IPS-18a (cell line): Measurements from ENCODE around the gene ESPNL.

ENCODE experiments used
- H3K27ac ChIP-seq: one replicate; pipeline ENCODE4 v1.5.1; 2013; ENCODE audit warnings: low read length
- H3K27me3 ChIP-seq: one replicate; pipeline ENCODE4 v1.6.1; 2013; ENCODE audit warnings: mild to moderate bottlenecking, low read length; ENCODE audit not compliant: control insufficient read depth, insufficient read depth
- H3K36me3 ChIP-seq: one replicate; pipeline ENCODE4 v1.6.1; 2013; ENCODE audit warnings: low read depth, low read length; ENCODE audit not compliant: control insufficient read depth
- H3K4me1 ChIP-seq: one replicate; pipeline ENCODE4 v1.6.1; 2013; ENCODE audit warnings: low read depth, low read length; ENCODE audit not compliant: control insufficient read depth
- H3K4me3 ChIP-seq: one replicate; pipeline ENCODE4 v1.5.1; 2013; ENCODE audit warnings: low read length
- H3K9ac ChIP-seq: one replicate; pipeline ENCODE4 v1.6.1; 2013; ENCODE audit warnings: mild to moderate bottlenecking, low read length, moderate library complexity
- H3K9me3 ChIP-seq: one replicate; pipeline ENCODE4 v1.6.1; 2013; ENCODE audit warnings: low read depth, low read length; ENCODE audit not compliant: control insufficient read depth

Gene ESPNL

DNA sequence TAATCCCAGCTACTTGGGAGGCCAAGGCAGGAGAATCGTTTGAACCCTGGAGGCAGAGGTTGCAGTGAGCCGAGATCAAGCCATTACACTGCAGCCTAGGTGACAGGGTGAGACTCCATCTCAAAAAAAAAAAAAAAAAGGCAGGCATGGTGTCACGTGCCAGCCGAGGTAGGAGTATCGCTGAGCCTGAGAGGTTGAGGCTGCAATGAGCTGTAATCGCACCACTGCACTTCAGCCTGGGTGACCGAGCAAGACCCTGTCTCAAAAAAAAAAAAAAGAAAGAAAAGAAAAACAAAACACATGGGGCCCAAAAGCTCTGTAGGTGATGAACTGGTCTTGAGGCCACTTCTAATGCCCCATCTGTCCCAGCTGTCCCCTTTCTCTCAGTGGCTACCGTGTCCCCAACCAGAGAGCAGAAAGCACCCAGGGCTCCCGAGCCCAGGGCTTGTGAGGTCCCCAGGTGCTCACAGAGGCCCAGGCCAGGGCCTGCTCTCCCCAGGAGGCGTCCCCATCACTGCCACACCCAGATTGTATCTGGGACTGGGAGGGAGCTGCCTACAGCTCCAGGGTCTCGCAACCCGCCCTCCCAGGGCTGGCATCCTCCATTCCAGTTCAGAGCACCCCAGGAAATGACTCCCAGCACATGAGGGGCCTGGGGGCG, 46.9 kb downstream of the ESPNL start:
- Histone ChIP-seq H3K9me3 (no peaks in the 10 kb centered on the region), H3K4me1 (no peaks in the 10 kb centered on the region), H3K9ac (no peak overlapping the region), H3K4me3 (no peak overlapping the region), H3K27ac (no peak overlapping the region), H3K27me3 (no peaks in the 10 kb centered on the region), H3K36me3 (no peaks in the 10 kb centered on the region)

DNA sequence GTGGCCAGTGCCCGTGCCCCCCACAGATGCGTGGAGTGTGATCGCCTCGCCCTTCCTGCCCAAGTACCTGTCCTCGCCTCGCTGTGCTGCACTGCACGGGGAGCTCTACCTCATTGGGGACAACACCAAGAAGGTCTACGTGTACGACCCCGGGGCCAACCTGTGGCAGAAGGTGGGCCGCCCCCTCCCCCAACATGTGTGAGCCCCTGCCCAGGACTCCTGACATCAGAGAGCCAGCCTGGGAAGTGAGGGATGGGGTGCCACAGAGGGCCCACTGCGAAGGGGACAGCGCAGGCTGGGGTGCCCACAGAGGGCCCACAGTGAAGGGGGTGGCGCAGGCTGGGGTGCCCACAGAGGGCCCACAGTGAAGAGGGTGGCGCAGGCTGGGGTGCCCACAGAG, 48.8 kb downstream of the ESPNL start:
- Histone ChIP-seq H3K9ac (no peak overlapping the region), H3K4me3 (no peak overlapping the region), H3K4me1 (no peaks in the 10 kb centered on the region), H3K27ac (no peak overlapping the region), H3K9me3 (no peaks in the 10 kb centered on the region), H3K27me3 (no peaks in the 10 kb centered on the region), H3K36me3 (no peaks in the 10 kb centered on the region)

DNA sequence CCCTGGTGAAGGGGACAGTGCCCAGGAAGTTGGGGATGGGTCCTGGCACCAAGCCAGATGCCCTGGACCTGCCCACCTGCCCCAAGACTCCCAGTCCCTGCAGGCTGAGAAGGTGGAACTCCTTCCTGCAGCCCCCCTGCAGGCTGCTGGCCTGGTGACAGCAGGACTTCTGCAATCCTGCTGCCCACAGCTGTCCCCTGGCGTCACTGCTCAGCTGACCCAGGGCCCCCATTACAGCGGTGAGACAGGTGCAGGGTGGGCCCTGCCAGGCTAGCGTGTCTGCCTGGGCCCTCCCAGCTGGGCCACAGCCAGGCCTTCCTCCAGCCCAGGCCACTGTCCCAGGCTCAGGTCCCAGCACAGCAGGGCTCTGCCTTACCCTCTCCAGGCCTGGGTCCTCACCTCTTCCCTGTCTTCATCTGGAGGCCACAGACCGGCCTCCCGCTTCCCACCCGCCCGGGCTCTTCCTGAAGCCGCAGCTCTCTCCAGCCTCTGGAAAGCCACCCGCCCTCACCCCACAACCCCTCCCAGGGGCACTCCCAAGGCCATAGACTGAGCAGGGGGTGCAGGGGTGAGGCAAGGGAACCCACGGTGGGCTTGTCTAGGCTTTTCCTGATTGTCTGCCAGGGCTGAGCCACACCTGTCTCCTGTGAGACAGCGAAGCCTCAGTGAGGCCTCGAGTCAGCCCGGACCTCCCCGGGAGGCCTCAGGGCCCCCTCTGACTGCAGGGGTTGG, 49.9 kb downstream of the ESPNL start:
- H3K9me3 ChIP-seq = no peaks in the 10 kb centered on the region
- no peak overlapping the region for H3K4me3 ChIP-seq
- H3K27ac ChIP-seq = no peak overlapping the region
- no peak overlapping the region for H3K9ac ChIP-seq
- no peaks in the 10 kb centered on the region for H3K27me3 ChIP-seq
- H3K36me3 ChIP-seq = no peaks in the 10 kb centered on the region
- no peaks in the 10 kb centered on the region for H3K4me1 ChIP-seq

DNA sequence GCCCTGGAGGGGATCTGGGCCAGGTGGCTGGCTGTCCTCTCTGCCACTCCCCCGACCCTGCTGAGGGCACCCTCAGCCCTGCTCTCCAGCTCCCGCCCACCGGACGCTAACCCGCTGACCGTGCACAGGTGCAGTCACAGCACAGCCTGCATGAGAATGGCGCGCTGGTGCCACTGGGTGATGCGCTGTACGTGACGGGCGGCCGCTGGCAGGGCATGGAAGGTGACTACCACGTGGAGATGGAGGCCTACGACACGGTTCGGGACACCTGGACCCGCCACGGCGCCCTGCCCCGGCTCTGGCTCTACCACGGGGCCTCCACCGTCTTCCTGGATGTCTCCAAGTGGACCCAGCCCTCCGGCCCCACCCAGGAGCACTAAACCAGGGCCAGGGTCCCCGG, 50.5 kb downstream of the ESPNL start:
- H3K36me3 ChIP-seq = no peaks in the 10 kb centered on the region
- no peaks in the 10 kb centered on the region for H3K4me1 ChIP-seq
- no peak overlapping the region for H3K9ac ChIP-seq
- no peaks in the 10 kb centered on the region for H3K27me3 ChIP-seq
- H3K9me3 ChIP-seq = no peaks in the 10 kb centered on the region
- no peak overlapping the region for H3K27ac ChIP-seq
- no peak overlapping the region for H3K4me3 ChIP-seq

DNA sequence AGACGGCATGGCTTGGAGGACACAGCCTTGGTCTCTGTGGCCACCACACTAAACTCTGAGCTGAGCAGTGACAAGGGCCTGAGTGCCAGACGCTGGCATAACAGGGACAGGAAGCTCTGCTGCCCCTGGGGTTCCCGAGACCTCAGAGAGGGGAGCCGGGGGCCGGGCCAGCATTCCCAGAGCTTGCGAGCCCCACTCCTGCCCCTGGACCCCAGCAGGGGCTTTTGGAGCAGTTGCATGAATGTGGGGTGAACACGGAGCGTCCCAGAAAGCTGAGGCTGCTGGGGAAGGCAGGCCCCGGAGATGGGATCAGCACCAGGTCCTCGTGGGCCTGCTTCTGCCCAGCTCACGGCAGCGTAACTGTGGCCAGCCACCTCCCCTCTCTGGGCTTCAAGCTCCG, 51.1 kb downstream of the ESPNL start:
- no peaks in the 10 kb centered on the region for H3K27me3 ChIP-seq
- H3K9ac ChIP-seq = no peak overlapping the region
- H3K9me3 ChIP-seq = no peaks in the 10 kb centered on the region
- H3K4me1 ChIP-seq = no peaks in the 10 kb centered on the region
- no peaks in the 10 kb centered on the region for H3K36me3 ChIP-seq
- no peak overlapping the region for H3K4me3 ChIP-seq
- no peak overlapping the region for H3K27ac ChIP-seq

DNA sequence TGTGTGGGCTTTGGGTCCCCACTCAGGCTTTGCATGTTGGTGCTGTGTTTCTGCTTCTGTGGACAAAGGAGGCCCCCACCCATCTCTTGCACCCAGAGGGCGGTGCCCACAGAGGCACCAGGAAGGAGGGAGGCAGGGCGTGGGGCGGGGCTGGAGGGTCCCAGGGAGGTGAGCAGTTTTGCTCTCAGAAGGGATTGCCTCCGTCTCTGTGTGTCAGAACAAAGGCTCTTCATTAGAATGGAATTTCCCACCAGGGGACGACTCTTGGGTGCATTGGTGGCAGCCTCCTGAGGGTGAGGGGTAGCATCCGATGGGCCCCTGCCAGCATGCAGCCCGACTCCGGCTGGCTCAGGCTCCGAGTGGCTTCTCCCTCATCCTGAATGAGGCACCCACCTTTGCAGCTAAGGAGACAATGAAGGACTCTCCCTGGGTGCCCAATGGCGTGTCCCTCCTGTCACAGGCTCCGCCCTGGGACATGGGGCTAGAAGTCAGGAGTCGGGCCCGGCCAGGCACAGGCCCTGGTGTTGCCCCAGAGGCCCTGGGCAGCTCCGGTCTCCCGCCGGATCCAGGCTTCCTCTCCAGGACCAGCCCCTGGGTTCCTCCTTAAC, 51.6 kb downstream of the ESPNL start:
- no peaks in the 10 kb centered on the region for H3K36me3 ChIP-seq

DNA sequence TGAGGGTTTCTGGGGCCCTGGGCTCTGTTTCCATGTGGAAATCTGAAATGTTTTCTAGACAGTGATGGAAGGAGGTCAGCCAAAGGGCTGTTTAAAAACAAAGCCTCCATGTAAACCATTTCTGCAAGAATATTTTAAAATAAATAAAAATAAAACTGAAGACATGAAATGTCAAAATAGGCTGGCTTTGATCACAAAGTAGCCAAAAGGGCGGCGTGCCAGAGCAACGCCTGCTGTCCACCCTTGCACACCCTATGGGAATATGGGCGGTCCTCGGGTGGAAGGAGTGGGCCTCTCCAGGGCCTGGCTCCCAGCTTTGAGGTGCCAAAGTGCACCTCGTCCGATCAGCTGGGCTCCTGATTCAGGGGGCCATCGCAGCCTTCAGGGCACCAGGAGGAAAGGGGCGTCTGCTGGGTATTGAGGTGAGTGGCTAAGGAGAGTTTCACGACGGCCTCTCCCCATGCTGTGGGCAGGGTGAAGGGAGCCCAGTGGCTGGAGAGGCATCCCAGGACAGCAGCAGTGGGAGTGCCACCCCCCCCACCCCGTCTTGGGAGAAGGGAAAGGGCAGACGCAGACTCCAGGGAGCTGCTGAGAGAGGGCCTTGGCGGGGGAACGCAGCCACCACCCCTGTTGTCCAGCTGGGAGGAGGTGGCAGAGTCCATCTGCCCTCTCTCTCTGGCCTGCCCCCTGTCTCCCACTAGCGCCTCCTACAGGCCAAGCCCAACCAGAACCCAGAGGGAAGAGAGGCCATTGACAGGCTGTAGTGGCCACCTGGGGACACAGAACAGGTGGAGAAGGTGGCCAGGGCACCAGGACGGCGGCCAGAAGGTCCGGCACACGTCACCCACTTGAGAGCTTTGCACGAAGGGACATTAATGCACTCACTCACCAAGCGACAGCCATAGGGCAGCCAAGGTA, 52.9 kb downstream of the ESPNL start:
- H3K9ac ChIP-seq = no peak overlapping the region
- H3K4me1 ChIP-seq = no peaks in the 10 kb centered on the region
- H3K9me3 ChIP-seq = no peaks in the 10 kb centered on the region
- no peak overlapping the region for H3K27ac ChIP-seq
- H3K27me3 ChIP-seq = peaks cover 8% of the 10 kb centered on the region
- no peaks in the 10 kb centered on the region for H3K36me3 ChIP-seq
- no peak overlapping the region for H3K4me3 ChIP-seq

More for the DNA sequence above, 51.6 kb downstream of the ESPNL start:
- Histone ChIP-seq H3K4me1 (no peaks in the 10 kb centered on the region), H3K27me3 (no peaks in the 10 kb centered on the region), H3K27ac (no peak overlapping the region), H3K9me3 (no peaks in the 10 kb centered on the region), H3K9ac (no peak overlapping the region), H3K4me3 (no peak overlapping the region)

DNA sequence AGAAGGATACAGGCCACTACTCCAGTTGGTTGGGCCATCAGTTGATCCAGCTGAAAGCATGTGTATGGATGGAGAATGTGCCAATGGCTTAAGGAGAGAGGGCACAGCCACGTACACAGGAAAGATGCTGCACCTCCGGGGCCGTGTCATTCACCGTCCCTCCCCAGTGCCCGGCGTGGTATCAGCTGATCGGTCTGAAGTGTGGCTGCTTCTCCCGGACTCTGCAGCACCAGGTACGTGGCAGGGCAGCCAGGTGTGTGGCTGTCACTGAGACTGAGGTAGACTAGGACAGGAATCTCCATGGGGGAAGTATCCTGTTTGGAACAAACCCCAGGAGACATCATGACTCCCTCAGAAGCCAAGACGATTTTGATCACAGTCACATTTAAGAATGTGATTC, 54.4 kb downstream of the ESPNL start:
- Histone ChIP-seq H3K9me3 (no peaks in the 10 kb centered on the region), H3K36me3 (no peaks in the 10 kb centered on the region), H3K27me3 (peaks cover 18% of the 10 kb centered on the region), H3K27ac (no peak overlapping the region), H3K4me1 (no peaks in the 10 kb centered on the region), H3K4me3 (no peak overlapping the region), H3K9ac (no peak overlapping the region)

DNA sequence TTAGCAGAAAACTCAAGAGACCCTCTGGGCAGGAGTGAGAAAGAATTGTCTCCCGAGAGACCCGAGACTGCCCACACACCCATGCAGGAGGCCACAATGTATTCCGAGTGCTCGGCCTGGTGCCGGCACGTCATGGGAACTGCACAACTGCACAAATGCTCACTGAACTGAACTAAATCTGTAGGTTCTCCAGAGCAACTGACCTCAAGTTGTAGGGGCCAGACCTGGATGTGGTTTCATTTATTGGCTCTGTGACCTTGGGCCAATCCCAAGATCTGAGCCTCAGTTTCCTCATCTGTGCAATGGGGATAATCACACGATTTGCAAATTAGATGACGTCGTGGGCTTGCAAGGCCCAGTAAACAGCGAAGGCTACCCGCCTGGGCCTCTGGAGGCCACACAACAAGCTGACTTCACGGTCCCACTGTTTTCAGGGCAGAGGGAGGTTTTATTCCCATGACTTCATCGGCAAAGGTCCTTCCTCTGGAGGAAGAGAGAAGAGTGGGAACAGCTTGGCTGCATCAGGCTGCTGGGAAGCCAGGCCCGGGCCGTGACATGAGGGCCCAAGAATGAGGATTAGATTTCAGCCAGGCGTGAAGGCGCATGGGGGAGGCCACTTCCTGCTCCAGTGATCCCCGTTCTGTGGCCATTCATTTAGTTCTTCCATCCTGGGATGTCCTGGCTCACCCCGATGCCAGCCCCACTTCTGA, 55.1 kb downstream of the ESPNL start:
- Histone ChIP-seq H3K9me3 (no peaks in the 10 kb centered on the region), H3K27ac (no peak overlapping the region), H3K36me3 (no peaks in the 10 kb centered on the region), H3K4me1 (no peaks in the 10 kb centered on the region), H3K4me3 (no peak overlapping the region), H3K9ac (no peak overlapping the region), H3K27me3 (peaks cover 24% of the 10 kb centered on the region)

DNA sequence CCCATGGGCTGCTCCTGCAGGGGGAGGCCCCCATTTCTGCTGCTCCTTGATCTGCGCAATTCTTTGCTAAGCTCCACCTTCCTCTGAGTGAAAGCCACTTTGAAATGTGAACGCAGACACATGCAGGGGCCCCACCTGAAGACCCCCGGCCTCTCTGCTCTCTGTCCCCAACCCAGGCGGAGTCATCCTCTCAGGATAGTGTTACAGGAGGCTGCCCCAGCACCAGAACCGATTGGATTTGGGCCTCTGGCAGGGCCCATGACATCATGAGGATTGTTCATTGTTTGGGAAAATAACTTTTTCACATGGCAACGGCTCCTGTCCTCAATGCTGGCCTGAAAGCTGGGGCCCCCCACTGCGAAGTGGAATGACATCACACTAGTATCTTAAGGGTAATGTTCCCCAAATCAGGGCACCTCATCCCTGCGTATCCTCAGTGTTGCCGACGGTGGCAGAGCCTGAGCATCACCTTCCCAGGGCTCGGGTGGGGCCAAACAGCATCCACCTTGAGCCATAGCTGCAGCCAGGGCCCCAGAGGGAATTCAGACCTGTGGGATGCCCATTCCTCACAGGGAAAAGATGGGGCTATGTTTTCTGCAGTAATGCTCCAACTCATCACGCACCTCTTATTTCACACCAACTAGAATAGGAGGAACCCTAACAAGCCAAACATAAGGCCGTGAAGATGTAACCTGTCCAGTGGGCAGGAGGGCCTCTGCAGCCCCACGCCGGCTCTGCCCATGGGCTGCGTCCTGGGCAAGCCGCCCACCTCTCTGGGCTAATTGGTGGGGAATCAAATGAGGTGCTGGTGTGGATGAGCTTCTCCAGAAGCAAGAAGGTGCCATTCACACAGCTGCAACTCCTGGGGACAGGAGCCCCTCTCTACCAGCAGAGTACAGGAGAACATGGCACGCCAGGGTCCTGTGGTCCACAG, 55.9 kb downstream of the ESPNL start:
- Histone ChIP-seq H3K9me3 (no peaks in the 10 kb centered on the region), H3K36me3 (no peaks in the 10 kb centered on the region), H3K27me3 (peaks cover 28% of the 10 kb centered on the region), H3K4me3 (no peak overlapping the region), H3K9ac (no peak overlapping the region), H3K4me1 (no peaks in the 10 kb centered on the region), H3K27ac (no peak overlapping the region)
